ENCODE measurements around the gene FAM110A.

- TF ChIP-seq, protein P1, sequence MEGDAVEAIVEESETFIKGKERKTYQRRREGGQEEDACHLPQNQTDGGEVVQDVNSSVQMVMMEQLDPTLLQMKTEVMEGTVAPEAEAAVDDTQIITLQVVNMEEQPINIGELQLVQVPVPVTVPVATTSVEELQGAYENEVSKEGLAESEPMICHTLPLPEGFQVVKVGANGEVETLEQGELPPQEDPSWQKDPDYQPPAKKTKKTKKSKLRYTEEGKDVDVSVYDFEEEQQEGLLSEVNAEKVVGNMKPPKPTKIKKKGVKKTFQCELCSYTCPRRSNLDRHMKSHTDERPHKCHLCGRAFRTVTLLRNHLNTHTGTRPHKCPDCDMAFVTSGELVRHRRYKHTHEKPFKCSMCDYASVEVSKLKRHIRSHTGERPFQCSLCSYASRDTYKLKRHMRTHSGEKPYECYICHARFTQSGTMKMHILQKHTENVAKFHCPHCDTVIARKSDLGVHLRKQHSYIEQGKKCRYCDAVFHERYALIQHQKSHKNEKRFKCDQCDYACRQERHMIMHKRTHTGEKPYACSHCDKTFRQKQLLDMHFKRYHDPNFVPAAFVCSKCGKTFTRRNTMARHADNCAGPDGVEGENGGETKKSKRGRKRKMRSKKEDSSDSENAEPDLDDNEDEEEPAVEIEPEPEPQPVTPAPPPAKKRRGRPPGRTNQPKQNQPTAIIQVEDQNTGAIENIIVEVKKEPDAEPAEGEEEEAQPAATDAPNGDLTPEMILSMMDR (IDR thresholded peaks at IDR 0.05), result no peak
- TF ChIP-seq POLR2A (IDR thresholded peaks at IDR 0.05), result no peak
- TF ChIP-seq EP300 (IDR thresholded peaks at IDR 0.05), result no peak
These were observed 18.3 kb upstream of the FAM110A start for GRCh38 chr20:815226-815625.
